Left renal cortex interstitium (tissue), 4 donors: ENCODE results near the gene ZC3H14. TPM values are rescaled to one million over a fixed set of nuclear protein-coding genes. Genes with fewer than 3 reads are reported as not detected.
A peak's percentile ranks its signal among the peaks of the same experiment; 100 is the strongest.
"Not testable (repeated sequence)": the region's sequence is repeated elsewhere in the genome, so short reads cannot be mapped to it uniquely, and the experiment has no call there.

Source experiments
- DNase-seq, 4 donors: peaks; one replicate each; pipeline ENCODE4 v3.0.0-alpha.2; 2013; ENCODE audit warnings: low read depth in 4 of 4, low spot score in 2 of 4, missing footprints in 1 of 4
- polyA plus RNA-seq, 4 donors: library from polyadenylated mRNA; unstranded; fragments of 120-200 nt; gene quantifications; one replicate each; pipeline ENCODE4 v1.2.1, GENCODE V29; 2013; ENCODE audit not compliant: insufficient read length in 4 of 4

The ZC3H14 gene, protein sequence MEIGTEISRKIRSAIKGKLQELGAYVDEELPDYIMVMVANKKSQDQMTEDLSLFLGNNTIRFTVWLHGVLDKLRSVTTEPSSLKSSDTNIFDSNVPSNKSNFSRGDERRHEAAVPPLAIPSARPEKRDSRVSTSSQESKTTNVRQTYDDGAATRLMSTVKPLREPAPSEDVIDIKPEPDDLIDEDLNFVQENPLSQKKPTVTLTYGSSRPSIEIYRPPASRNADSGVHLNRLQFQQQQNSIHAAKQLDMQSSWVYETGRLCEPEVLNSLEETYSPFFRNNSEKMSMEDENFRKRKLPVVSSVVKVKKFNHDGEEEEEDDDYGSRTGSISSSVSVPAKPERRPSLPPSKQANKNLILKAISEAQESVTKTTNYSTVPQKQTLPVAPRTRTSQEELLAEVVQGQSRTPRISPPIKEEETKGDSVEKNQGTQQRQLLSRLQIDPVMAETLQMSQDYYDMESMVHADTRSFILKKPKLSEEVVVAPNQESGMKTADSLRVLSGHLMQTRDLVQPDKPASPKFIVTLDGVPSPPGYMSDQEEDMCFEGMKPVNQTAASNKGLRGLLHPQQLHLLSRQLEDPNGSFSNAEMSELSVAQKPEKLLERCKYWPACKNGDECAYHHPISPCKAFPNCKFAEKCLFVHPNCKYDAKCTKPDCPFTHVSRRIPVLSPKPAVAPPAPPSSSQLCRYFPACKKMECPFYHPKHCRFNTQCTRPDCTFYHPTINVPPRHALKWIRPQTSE
- polyA plus RNA-seq, result 100 to 1,000 TPM in 2 of 4 donors, 10 to 100 TPM in 2; 79.6 to 114 (median 101) TPM

GRCh38 chr14:88562831-88563686 is at the start of gene ZC3H14:
TSS of gene ZC3H14 (plus strand) at chr14:88563037. CDS start at chr14:88563134, 97 bp downstream.
- peak in 3 of 4 donors; percentile 75 to 85 (median 79) for DNase-seq

DNA sequence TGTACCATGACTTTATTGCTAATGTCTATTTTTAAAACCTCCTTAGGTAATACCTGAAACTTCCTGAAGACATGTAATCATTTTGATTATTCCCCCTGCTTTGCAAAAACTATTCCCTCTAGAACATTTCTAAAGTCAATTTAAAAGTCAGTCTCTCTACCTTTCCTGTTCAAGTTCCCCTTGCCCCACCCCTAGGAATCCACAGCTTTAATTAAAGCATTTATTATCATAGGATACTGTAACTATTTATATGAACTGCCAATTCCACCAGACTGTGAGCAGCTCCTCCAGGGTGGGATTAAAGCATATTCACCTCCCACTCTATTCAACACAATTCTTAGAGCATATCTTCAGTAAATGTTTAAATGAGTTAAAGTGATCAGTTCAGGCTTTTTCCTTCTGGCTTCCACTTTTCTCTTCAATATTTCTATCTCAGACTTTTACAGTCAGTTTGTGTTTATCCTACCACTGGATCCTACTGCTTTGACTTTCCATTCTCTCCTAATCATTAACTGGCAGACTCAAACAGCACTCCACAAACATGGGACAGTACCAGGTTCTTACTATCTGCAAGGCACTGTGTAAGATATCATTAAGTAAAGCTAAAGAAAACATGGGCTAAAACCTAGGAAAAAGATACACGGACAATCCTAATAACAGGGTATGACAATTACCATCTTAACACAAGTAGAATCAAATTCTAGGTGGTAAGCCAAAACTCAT is 47.2 kb upstream of the ZC3H14 start:
- no peak for DNase-seq

- DNase-seq, result no peak
Observed at GRCh38 chr14:88516861-88517357, 45.9 kb upstream of the ZC3H14 start.

GRCh38 chr14:88518592-88519512 is 44.0 kb upstream of the ZC3H14 start:
- no peak for DNase-seq

GRCh38 chr14:88519907-88520306 is 42.9 kb upstream of the ZC3H14 start:
- DNase-seq, result no peak

GRCh38 chr14:88521818-88522217 is 41.0 kb upstream of the ZC3H14 start:
- DNase-seq, result no peak

GRCh38 chr14:88522393-88522792 is 40.4 kb upstream of the ZC3H14 start:
- no peak for DNase-seq

DNA sequence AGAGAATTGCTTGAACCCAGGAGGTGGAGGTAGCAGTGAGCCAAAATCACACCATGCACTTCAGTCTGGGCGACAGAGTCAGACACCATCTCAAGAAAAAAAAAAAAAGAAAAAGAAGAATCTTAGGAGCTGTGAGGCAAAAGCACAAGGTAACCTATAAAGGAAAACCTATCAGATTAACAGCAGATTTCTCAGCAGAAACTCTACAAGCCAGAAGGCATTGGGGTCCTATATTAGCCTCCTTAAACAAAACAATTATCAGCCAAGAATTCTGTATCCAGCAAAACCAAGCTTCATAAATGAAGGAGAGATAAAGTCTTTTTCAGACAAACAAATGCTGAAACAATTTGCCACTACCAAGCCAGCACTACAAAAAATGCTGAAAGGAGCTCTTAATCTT is 32.9 kb upstream of the ZC3H14 start:
- DNase-seq, result not testable (repeated sequence)

DNA sequence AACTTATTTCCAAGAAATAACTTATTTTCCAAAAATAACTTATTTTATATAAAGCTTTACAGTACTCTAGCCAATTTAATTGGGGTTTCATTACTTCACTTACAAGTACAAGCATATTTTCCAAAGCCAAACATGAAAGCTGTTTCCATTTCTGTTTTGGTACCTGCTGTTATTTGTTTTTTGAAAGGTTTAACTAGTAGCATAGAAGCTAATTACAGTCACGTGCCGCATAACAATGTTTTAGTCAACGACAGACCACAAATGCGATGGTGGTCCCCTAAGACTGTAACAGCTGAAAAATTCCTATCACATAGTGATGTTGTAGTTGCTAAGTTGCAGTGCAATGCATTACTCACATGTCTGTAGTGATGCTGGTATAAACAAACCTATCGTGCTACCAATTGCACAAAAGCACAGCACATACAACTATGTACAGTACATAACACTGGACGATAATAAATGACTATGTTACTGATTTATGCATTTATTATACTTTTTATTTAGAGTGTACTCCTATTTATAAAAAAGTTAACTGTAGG is 29.7 kb upstream of the ZC3H14 start:
- no peak for DNase-seq

DNA sequence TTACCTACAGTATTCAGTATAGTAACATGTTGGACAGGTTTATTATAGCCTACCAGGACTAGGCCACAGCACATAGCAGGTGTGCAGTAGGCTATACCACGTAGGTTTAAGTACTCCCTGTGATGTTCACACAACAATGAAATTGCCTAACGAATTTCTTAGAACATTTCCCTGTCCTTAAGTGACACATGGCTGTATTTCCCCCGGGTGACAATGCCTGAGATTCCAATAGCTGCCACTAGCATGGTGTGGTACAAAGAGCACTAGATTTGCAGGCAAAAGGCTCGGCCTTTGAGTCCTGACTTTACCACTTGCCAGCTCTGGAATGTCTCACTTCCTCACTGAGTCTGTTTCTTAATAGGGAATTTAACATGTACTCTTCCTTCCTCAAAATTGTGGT is 27.7 kb upstream of the ZC3H14 start:
- no peak for DNase-seq

GRCh38 chr14:88535813-88536212 is 27.0 kb upstream of the ZC3H14 start:
- no peak for DNase-seq

DNA sequence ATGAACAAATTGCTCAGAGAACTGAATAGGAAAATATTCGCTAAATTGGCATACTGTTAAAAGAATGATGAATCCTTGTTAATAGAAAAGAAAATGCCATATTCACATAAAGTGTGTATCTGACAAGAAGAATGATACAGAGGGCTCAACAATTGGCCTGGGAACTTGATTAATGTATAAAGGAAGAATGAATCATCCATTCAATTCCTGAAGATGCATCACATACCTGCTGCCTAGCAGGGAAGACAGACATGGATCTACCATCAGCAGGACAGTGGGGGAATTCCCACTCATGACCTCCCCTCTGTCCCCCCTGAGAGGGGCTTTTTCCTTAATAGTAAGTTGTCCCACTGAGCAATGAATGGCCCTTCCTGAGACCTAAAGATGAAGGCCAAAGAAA is 21.5 kb upstream of the ZC3H14 start:
- no peak for DNase-seq

DNA sequence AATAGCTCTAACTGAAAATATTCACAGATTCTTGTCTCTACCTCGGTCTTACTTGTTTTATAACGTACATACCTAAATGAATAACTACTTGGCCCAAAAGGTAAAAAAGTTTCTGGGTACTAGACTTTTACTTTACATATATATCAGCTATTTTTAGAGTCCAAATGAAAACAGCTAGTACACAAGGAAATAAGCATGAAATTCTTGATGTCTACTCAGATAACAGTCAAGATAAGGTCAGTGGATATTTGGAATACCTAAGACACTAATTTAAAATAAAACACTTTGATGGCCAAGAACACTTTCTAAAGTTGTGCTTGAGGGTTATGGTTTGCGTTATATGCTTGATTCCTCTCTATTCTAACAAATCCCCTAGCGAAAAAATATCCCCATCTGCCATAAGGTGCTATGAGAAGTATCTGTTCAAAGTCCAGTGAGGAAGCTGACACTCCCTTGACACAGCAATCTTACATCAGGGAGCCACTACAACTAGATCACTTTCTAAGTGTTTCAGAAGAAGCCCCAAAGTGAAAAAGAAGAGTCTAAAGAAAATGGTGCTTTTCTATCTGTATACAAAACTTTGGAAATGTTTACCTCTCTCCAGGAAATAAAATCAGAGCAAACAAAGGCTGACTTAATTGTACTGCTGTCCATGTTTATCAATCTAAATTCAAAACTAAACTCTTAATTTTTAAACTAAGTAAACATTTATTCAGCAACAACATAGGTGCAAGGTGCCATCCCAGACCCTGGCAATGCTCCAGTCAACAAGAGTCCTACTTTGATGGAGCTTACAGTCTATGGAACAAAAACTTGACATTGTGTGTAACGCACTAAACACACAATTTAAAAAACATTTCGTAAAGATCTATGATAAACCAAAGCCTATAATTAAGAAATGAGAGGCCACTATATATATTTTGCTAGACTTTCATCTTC is 19.7 kb upstream of the ZC3H14 start:
- DNase-seq, result no peak

GRCh38 chr14:88545256-88545655 is 17.6 kb upstream of the ZC3H14 start:
- no peak for DNase-seq

- no peak for DNase-seq
Observed at GRCh38 chr14:88546621-88547385, 16.0 kb upstream of the ZC3H14 start.

- no peak for DNase-seq
Observed at GRCh38 chr14:88547386-88547780, 15.5 kb upstream of the ZC3H14 start.

DNA sequence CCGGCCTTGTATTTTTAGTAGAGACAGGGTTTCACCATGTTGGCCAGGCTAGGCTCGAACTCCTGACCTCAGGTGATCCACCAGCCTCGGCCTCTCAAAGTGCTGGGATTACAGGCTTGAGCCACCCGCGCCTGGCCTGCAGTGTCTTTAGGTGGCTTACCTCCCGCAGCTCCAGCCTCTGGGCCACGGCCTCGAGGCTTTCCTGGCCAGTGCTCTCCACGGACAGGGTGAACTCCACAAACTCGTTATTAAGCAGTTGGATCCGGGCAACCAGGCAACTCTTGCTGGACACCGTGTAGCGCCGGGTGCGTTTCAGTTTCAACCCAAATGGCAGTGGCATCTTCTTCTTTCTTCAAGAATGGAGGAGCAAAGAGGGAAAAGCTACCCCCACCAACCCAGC is 12.8 kb upstream of the ZC3H14 start:
- DNase-seq, result no peak
